NCI-H748 (cell line): ENCODE results near the gene TEX38.
"Not testable (repeated sequence)": the region's sequence is repeated elsewhere in the genome, so short reads cannot be mapped to it uniquely, and the experiment has no call there.

Experiments
- DNase-seq: peaks from one replicate; lab custom pipeline; 2025; ENCODE audit not compliant: unreplicated experiment; lab: John Stamatoyannopoulos, UW

Gene TEX38

DNA sequence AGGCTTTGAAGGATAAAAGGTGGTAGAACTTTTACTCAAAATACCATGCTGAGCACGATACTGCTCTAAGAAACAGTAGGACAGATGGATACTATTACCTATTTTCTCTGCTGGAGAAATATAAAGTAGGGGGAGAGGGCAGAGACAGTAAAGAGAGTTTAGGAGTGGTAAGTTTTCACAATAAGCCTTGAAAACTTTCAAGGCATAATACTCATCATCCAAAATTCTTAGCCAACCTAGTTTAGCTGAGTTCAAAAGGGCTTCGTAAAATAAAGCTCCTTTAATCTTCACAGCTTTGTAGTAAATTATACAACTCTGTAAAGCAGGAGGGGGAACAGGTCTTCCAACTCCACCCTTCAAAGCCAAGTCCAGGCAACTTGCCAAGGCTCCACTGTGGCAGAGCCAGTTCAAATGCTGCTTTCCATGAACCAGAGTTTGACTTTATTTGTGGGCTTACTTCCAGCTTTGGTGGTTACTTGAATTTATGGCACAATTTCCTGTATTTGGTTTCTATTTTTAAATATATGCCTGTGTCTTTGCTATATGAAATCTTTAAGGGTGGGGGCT is 15.5 kb downstream of the TEX38 start:
- DNase-seq, result no peak

DNA sequence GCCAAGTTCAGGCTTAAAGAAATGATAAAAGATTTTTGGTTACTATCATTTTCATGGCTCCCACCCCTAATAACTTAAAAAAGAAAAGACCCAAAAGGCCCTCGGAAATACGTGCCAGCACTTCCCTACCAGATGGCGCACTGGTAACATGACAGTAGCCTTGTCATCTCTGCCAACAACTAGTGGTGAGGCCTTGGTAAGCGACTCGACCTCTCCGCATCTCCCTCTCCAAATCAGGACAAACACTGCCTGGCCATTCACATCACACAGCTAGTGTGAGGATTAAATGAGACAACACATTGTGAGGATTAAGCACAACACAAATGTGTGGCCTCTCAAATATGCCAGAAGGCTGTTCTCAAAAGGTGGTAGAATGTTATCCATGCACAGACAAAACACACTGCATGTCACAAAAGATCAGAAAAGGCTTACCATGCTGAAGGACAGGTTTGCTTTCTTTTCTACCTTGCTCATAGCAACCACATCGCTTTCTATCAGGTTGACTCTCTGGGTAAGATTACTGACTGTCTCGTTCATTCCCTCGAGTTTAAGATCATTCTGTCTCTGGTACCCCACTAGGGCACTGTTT is 16.4 kb downstream of the TEX38 start:
- no peak for DNase-seq

DNA sequence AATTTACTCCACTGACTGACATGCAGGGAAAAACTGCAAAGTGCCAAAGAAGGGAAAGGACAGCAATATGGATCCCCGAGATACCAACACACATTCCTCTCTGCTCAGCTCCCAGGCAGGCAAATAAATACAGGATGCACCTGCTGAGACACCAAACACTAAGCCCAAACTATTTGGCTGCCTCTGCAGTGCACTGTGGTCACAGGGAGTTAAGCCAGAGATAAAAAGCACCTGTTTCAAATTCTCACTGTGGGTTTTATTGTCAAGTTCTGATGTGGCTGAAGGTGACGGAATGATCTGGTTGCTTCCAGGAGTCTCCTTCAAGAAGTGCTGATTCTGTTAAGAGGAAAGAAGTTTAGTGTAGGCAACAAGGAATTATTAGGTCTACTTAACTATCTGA is 17.7 kb downstream of the TEX38 start:
- no peak for DNase-seq

DNA sequence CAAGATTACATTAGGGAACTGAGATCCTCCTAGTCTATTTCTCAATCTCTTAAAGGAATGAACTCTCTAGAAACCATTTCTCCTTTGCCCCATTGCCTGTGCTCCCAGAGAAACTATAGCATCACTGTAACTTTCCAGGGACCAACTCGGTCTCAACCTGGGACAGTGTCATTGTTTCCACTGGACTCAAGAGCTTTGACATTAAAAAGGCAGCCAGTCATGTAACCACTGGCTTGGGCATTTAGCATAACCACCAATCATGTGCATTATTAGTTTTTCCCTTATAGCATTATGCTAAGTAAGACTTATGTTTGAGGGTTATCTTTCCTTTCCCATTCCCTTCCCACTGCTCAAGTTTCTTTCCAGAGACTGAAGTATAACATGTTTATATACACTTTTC is 18.2 kb downstream of the TEX38 start:
- DNase-seq, result no peak

DNA sequence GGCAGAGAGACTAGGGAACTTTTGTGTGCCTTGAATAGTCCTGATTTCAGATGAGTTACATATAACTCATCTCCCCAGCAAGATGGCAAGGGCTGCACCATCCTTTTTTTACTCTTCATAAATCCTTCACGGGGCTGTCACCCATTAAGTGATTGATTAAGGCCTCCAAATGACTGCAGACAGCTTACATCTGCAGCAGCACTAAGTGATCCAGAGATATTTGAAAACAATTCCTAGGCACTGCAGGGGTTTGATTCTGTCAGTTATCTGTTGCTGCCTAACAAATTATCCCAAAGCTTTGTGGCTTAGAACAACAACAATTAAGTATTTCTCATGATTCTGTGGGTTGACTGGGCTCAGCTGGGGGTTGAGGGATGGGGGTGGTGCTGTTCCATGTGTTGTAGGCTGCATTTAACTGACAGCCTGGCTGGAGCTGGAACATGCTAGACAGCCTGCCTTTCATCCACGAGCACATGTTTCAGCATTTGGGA is 19.3 kb downstream of the TEX38 start:
- no peak for DNase-seq

DNA sequence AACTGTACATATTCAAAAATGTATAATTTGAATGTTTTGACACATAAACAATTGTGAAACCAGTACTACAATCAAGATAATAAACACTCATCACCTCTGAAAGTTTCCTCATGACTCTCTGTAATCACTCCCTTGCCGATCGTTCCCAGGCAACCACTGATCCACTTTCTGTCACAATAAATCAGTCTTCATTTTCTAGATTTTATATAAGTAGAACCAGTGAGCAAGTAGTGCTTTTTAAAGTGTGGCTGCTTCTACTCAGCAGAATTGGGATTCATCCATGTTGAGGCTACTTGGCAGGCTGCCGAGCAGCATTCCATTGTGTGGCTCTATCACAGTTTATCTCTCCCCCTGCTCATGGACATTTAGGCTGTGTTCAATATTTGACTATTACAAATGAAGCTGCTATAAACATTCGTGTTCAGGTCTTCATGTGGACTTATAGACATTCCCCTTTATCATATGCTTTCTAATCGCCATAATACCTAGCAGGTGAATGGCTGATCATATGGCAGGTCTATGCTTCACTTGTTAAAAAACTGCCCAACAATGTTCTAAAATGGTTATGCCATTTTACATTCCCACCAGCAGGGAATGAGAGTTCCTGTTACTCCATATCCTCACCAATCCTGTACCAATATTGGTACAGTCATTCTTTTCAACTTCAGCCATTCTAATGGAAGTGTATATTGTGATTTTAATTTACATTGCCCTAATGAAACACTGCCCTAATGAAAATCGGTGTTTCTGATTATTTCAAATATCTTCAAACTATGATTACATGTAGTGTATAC is 20.5 kb downstream of the TEX38 start:
- no peak for DNase-seq

DNA sequence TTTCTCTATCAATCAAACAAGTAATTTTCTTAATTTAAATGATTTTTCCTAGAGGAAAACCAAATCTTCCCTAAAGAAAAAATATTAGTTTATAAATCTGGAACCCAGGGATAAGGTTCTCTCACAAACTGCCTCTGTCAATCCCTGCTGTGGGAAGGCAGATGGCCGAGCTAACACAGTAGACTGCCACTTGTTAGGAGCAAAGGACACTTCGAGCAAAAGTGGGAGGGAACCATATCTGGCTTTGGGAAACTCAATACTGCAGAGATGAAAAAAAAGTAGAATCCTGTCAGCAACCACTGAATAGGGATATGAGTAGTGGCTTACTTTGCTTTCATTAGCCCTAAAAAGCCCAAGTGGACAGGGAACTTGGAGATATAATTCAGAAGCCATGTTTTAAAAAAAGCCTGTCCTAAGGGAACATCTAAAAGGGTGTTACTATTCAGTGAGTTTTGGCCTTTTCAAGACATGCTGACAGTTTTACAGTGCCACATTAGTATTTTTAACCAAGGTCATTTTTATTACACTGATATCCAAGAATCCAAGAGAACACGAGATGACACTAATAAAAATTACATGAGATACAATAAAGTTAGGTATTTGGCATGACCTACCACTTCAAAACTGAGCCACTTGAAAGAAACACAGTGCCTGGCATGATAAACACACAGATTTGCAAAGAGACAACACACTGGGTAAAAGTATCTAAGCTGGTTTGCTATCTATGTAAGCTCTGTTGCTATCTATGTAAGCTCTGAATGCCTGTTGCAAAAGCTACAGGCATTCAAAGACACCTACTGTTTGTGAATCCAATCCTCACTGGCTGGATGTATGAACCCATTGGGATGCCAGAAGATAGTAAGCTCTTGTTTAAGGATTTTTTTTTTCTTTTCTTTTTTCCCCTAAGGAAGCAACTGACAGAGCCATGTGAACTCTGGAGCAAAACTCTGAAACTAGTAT is 21.4 kb downstream of the TEX38 start:
- DNase-seq, result no peak

DNA sequence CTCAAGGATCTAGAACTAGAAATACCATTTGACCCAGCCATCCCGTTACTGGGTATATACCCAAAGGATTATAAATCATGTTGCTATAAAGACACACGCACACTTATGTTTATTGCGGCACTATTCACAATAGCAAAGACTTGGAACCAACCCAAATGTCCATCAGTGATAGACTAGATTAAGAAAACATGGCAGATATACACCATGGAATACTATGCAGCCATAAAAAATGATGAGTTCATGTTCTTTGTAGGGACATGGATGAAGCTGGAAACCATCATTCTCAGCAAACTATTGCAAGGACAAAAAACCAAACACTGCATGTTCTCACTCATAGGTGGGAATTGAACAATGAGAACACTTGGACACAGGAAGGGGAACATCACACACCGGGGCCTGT is 23.0 kb downstream of the TEX38 start:
- not testable (repeated sequence) for DNase-seq

DNA sequence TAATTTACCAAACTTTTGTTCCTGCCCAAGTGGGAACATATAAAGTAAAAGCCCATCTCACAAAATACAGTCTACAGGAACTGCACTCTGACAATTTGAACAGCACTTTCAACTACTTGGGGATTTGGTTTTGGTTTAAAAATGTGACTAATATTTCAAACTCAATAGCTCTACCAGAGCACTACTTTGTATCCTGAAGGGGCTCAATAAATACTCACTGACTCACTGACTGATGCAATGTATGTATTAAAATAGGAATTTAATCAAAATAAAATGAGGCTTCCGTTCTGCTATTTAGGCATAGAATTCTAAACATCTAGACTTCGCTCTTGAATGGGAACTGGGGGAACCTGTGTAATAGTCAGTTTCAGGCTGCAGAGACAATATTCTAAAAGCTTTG is 25.4 kb downstream of the TEX38 start:
- no peak for DNase-seq

DNA sequence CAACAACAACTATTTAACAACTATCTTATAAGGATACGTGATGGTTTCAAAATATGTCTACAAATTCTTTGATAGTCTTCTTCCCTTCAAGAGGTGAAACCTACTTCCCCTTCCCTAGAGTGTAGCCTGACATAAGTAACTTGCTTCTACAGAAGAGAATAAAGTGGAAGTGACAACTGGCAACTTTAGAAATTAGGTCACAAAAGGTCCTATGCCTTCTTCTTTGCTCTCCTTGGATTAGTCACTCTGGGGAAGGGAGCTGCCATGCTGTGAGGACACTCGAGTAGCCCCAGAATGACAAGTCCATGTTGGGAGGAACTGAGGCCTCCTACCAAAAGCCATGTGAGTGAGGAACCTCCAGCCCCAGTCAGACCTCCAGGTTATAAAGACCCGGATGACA is 28.0 kb downstream of the TEX38 start:
- DNase-seq, result no peak

DNA sequence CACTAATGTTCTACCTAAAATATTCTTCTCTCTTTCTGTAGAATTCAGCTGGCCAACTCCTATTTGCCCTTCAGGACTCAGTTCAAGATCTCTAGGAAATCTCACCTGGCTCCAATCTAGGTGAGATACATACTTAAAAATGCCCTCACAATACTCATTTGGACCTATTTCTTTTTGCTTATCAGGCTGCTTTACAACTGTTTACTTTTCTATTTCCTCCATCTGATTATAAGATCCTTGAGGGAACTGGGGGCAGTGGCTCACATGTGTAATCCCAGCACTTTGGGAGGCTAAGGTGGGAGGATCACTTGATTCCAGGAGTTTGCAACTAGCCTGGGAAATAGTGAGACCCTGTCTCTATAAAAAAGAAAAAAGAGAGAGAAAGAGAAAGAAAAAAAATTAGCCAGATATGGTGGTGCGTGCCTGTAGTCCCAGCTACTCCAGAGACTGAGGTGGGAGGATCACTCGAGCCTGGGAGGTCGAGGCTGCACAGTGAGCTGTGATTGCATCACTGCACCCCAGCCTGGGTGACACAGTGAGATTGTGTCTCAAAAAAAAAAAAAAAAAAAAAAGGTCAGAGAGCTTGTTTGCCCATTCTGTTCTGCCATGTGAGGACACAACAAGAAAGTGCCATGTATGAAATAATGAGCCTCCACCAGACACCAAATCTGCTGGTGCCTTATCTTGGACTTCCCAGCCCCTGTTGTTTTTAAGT is 32.4 kb downstream of the TEX38 start:
- no peak for DNase-seq

DNA sequence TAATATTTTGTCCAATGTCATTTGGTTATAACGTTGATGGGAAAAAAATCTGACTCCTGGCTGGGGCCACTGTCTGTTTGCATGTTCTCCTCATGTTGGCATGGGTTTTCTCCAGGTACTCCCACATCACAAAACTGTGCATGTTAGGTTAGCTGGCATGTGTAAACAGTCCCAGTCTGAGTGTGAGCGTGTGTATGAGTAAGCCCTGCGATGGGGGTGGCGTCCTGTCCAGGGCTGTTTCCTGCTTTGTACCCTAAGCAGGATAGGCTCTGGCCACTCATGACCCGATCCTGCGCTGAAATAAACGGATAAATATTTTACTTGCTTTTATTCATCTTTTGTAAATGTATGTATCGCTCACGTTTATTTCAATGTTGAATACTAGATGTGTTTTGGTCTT is 33.8 kb downstream of the TEX38 start:
- no peak for DNase-seq

DNA sequence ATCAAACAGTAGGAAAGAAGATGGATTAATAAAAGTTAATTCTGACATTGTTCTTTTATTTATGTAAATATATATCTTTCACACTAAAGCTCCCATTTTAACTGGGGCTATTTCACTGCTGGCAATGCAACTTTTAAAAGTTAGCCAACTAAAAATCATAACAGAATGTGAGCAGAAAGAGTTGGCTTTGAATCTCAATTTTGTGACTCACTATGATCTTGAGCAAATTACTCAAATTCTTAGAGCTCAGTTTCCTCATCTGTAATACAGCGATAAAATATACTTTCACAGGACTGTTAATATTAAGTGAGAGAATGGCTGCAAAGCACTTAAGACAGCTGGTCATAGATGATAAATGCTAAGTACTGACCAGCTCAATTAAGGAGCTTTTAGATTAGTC is 36.5 kb downstream of the TEX38 start:
- DNase-seq, result no peak

DNA sequence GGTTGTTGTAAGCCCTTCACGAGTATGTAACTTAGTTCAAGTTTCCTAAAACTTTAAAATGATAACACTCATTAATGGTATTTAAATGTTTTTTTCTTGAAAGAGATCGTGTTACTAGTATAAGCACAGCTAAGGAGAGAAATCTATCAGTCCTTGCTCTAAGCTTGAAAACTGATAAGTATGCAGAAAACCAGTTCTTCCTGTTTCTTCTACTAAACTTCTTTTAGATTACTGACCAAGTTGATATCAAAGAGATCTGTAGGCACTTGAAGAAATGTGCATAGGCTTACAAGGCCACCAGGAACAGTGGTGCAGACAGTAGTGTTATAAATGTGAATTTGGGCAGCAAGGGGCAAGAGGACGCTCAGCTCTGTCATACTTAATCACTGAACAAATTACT is 43.3 kb downstream of the TEX38 start:
- DNase-seq, result no peak

DNA sequence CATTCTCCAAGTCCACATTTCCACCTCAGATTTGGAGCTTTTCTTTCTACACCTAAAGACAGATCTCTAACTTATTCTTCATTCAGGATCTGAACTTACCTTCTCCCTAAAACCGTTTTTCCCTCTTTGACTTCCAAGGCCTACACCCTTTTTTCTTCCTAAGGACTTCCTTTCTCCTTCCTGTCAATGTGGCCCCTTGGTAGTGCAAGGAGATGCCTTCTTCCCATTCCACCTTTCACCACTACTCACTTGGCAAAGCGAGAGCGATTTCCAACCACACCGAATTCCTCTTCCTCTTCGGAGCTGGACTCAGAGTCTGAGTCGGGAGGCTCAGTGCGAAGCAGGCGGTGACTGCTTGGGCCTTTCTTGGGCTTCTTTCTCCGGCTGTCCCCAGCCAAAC is 46.0 kb downstream of the TEX38 start:
- no peak for DNase-seq

DNA sequence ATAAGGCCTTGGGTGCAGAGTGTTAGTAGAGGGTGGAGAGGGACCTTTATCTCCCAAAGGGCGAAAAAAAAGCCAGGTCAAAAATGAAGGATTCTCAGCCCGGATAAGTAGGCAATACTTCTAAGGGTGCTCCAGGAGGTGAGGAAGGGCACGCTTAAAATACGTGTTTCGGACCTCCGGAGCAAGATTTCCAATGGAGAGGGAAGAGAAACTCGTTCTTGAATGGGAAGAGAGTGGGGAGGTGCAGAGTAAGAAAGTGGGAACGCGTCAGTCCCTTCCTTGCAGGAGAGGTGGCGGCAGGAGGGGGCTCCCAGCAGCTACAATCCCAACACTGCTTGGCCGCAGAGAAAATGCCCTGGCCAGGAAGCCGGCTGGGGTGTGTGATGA is 46.7 kb downstream of the TEX38 start:
- no peak for DNase-seq

DNA sequence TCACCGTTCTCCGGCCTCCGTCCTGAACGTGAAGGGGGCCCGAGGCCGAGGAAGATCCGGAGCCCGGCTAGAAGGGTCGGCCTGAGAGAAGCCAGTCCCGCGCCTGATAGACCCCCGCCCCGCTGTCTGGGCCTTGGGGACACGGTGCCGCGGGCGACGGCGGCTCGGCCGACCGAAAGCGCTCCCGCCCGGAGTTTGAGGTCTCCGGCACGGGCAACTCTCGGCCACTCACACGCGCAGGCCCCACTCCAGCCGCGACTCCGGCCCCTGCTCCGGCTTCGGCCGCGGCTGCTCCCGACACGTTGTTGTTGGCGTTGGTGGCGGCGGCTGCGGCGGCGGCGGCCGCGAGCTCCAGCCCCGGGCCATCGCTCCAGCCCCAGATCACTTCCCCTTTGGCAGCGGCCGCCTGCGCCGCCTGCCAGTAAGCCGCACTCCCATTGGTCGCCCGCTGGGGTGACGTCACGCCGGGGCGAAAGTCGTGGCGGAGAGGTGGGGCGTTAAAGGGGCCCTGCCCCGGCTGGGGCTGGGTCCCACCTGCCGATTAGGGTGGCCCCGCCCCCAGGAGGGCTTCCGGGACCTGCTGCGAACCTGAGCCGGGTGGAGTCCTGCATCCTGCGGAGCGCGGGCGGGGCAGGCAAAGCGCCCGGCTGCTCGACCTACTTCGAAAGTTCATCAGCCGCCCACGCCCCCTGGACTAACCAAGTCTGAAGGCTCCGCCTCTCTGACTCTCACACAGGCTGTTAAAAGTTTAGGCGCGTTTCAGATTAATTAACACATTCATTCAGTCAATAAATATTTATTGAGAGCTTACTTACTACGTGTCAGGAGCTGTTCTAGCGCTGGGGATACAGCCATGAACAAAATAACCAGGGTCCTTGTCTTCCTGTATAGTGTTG is 47.3 kb downstream of the TEX38 start, which contains the start of gene EFCAB14:
Gene EFCAB14, minus strand, starts transcription at position 388 of the 896 bp plus-strand sequence. CDS start 1,027 bp downstream, outside the sequence.
- DNase-seq, result peak; percentile 97

DNA sequence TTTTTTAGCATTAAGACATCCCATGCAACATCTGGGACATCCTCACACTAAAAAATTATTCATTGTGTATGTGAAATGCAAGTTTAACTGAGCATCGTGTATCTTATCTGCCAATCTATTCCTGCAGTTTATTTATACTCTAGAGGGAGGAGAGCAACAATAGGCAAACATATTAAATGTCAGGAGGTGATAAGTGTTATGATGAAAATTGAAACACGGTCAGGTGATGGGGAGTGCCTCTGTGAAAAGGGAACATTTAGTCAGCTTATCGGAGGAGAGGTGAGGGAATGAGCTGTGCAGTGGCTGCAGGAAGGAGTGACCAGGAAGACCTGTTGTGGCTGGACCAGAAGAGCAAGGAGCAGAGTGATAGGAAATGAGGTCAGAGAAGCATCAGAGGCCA is 48.0 kb downstream of the TEX38 start:
- DNase-seq, result peak; percentile 53

DNA sequence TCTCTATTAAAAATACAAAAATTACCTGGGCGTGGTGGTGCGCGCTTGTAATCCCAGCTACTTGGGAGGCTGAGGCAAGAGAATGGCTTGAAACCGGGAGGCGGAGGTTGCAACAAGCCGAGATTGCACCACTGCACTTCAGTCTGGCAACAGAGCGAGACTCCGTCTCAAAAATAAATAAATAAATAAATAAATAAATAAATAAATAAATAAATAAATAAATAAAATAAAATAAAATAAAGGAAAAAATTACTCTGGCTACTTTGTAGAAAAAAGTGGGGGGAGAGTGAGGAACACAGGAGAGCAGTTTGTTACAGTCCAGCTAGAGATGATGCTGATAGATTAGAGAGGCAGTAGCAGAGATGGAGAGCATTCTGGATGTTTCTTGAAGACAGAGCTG is 48.7 kb downstream of the TEX38 start:
- not testable (repeated sequence) for DNase-seq

DNA sequence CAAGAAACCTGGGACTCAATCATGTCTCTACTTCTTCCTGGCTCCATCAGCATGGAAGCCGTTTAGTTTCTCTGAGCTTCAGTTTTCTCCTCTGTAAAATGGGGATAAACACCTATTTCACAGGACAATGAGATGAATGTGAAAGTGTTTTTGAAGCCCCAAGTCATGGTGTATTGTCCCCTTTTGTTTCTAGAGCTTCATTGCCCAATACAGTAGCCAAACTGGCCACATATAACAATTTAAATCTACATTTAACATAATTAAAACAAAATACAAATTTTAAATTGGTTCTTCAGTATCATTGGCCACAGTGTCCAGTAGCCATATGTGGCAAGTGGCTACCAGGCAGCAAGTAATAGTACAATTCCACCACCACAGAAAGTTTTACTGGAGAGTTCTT is 49.5 kb downstream of the TEX38 start:
- DNase-seq, result no peak
